ENCODE measurements around the gene DNLZ. TPM values are rescaled to one million over a fixed set of nuclear protein-coding genes. Genes with fewer than 3 reads are reported as not detected.

DNLZ gene
- total and polyA plus RNA-seq, 2 donors (not counting 3 experiments of a cell fraction or from before 2014, with no cell fraction given): 26.9 to 38.4 TPM

DNA sequence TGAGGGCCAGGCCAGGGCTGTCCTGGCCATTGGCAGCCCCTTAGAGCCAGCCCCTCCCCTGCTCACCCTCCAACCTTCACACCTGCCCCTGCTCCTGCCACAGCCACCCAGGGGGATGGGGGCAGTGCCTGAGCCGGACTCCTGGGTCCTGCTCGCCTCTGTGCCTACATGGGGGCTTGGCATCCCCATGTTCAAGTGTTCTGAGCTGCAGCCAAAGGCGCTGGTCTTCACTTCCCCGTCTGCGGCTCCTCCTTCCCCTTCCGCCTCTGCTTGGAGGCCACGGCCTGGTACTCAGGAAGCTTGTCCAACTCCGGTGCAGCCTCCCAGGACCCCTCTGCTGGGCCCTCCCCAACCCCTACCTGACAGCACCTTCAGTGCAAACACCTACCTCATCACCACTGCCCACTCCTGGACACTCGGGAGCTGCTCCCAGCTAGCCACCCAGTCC is 2.3 kb upstream of the DNLZ start:
- no peak overlapping the region for H3K9ac ChIP-seq (replicated peaks; ENCODE audit: extremely low read depth, insufficient read depth, low read length)
- no peaks in the 10 kb centered on the region for H3K9me1 ChIP-seq (replicated peaks; ENCODE audit: control insufficient read depth, extremely low read depth, insufficient read depth, low read length)
- H3K79me2 ChIP-seq (ENCODE audit: control insufficient read depth, insufficient read depth, low read length): peaks cover 3% of the 10 kb centered on the region
- TF ChIP-seq FOS (IDR thresholded peaks at IDR 0.05; ENCODE audit: borderline replicate concordance, insufficient read depth, low read length) (no peak), GATA2 (IDR thresholded peaks at IDR 0.05; ENCODE audit: insufficient read depth, insufficient read length, low read depth, low read length) (no peak), EZH2 (IDR thresholded peaks at IDR 0.05; ENCODE audit: borderline replicate concordance, low read depth, low read length, severe bottlenecking) (no peak)
- TF ChIP-seq, protein P1, sequence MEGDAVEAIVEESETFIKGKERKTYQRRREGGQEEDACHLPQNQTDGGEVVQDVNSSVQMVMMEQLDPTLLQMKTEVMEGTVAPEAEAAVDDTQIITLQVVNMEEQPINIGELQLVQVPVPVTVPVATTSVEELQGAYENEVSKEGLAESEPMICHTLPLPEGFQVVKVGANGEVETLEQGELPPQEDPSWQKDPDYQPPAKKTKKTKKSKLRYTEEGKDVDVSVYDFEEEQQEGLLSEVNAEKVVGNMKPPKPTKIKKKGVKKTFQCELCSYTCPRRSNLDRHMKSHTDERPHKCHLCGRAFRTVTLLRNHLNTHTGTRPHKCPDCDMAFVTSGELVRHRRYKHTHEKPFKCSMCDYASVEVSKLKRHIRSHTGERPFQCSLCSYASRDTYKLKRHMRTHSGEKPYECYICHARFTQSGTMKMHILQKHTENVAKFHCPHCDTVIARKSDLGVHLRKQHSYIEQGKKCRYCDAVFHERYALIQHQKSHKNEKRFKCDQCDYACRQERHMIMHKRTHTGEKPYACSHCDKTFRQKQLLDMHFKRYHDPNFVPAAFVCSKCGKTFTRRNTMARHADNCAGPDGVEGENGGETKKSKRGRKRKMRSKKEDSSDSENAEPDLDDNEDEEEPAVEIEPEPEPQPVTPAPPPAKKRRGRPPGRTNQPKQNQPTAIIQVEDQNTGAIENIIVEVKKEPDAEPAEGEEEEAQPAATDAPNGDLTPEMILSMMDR (IDR thresholded peaks at IDR 0.05; ENCODE audit: extremely low read depth in 1 of 2, insufficient read depth in 1 of 2, low read depth in 1 of 2, low read length in 2 of 2): no peak
- dilution Hi-C loops (cut with MboI; ENCODE audit: extremely low pct_ligation_motif_present, low sequenced_read_pairs) (no loop called here), intact Hi-C loops (cut with micrococcal nuclease) (no loop called here)
- ChIA-PET CTCF (interaction anchor here (0.6 to 1.1 kb wide), 2 partner anchors 26 to 28 kb away, joined by 3 read pairs; no protein-coding TSS in a partner anchor), POLR2A (no interaction called here)
- H3K4me2 ChIP-seq (ENCODE audit: insufficient read depth, low read length): no peak overlapping the region
- no TSS peak for BruUV-seq (replicated peaks)
- DNase-seq (ENCODE audit: low read depth, low spot score) (no peak), FAIRE-seq (no peak)
- H4K20me1 ChIP-seq (replicated peaks; ENCODE audit: control insufficient read depth, extremely low read depth, insufficient read depth, low read length): no peaks in the 10 kb centered on the region
- H3K4me3 ChIP-seq (replicated peaks in 1 of 3; ENCODE audit: insufficient read depth in 1 of 3, low read depth in 1 of 3, low read length in 3 of 3): no peak overlapping the region
- H2AFZ ChIP-seq (ENCODE audit: low read depth, low read length): no peak overlapping the region
- no peaks in the 10 kb centered on the region for H3K36me3 ChIP-seq (ENCODE audit: control insufficient read depth in 2 of 2, extremely low read depth in 1 of 2, insufficient read depth in 2 of 2, low read length in 2 of 2)
- H3K27me3 ChIP-seq (ENCODE audit: control insufficient read depth in 2 of 2, insufficient read depth in 2 of 2, low read length in 2 of 2): no peaks in the 10 kb centered on the region
- H3K27ac ChIP-seq (ENCODE audit: insufficient read depth, low read depth, low read length): no peak overlapping the region
- H3K9me3 ChIP-seq (replicated peaks; ENCODE audit: control insufficient read depth, insufficient read depth, low read length): no peaks in the 10 kb centered on the region
- H3K4me1 ChIP-seq (ENCODE audit: control insufficient read depth, extremely low read depth, insufficient read depth, low read length): peaks cover 7% of the 10 kb centered on the region

All from endothelial cell of umbilical vein (primary cell).